Stimulated activated CD4-positive, alpha-beta T cell treated with anti-CD3 and anti-CD28 coated beads, Interleukin-1b, Interleukin-23, amount 100 ng/mL, for 4 hours (primary cell): ENCODE data around the gene KCNC3.

ENCODE experiments used
- DNase-seq, 2 donors: peaks; one replicate each; pipeline ENCODE4 v3.0.0-alpha.2; 2020; ENCODE audit warnings: low read depth in 2 of 2

Gene KCNC3

GRCh38 chr19:50327461-50328223 lies 1.5 kb downstream of the KCNC3 start:
- DNase-seq = no peak

GRCh38 chr19:50327013-50327412 lies 2.2 kb downstream of the KCNC3 start:
- no peak for DNase-seq

GRCh38 chr19:50326101-50326664 lies 3.0 kb downstream of the KCNC3 start:
- no peak for DNase-seq

GRCh38 chr19:50325310-50326100 lies 3.7 kb downstream of the KCNC3 start:
- peak; percentile 54 to 74 for DNase-seq

GRCh38 chr19:50324331-50324730 lies 4.8 kb downstream of the KCNC3 start:
- no peak for DNase-seq

GRCh38 chr19:50323782-50324133 lies 5.4 kb downstream of the KCNC3 start:
- DNase-seq = no peak

- no peak for DNase-seq
These were observed 6.0 kb downstream of the KCNC3 start for GRCh38 chr19:50322931-50323781.

GRCh38 chr19:50322234-50322633 lies 6.9 kb downstream of the KCNC3 start:
- DNase-seq = no peak

- DNase-seq = no peak
These were observed 7.3 kb downstream of the KCNC3 start for GRCh38 chr19:50321831-50322230.

GRCh38 chr19:50320596-50320995 lies 8.6 kb downstream of the KCNC3 start:
- no peak for DNase-seq

- DNase-seq = no peak
These were observed 9.1 kb downstream of the KCNC3 start for GRCh38 chr19:50320051-50320450.

- no peak for DNase-seq
These were observed 10.0 kb downstream of the KCNC3 start for GRCh38 chr19:50319156-50319555.

GRCh38 chr19:50318438-50318837 lies 10.7 kb downstream of the KCNC3 start:
- DNase-seq = no peak

- DNase-seq = no peak
These were observed 12.1 kb downstream of the KCNC3 start for GRCh38 chr19:50317115-50317514.

GRCh38 chr19:50315773-50316448 lies 13.3 kb downstream of the KCNC3 start:
- DNase-seq = peak in 1 of 2 donors; percentile 15

- no peak for DNase-seq
These were observed 14.2 kb downstream of the KCNC3 start for GRCh38 chr19:50314724-50315708.

- DNase-seq = no peak
These were observed 15.2 kb downstream of the KCNC3 start for GRCh38 chr19:50313812-50314536.

- no peak for DNase-seq
These were observed 16.0 kb downstream of the KCNC3 start for GRCh38 chr19:50312967-50313811.
